IPS-11a (cell line): ENCODE results near the gene ASCL2.
"Not testable (repeated sequence)": the region's sequence is repeated elsewhere in the genome, so short reads cannot be mapped to it uniquely, and the experiment has no call there.

Source experiments
- H3K4me3 ChIP-seq: one replicate; pipeline ENCODE4 v1.5.1; 2013; ENCODE audit warnings: low read depth, low read length, control low read depth

ASCL2 gene

GRCh38 chr11:2237457-2238238, 32.7 kb downstream of the ASCL2 start:
- H3K4me3 ChIP-seq = no peak overlapping the region

GRCh38 chr11:2236381-2237134, 33.8 kb downstream of the ASCL2 start:
- H3K4me3 ChIP-seq = not testable (repeated sequence)

- H3K4me3 ChIP-seq = no peak overlapping the region
Measured at GRCh38 chr11:2235588-2236326, 34.6 kb downstream of the ASCL2 start.

GRCh38 chr11:2234963-2235362, 35.4 kb downstream of the ASCL2 start:
- no peak overlapping the region for H3K4me3 ChIP-seq

- H3K4me3 ChIP-seq = no peak overlapping the region
Measured at GRCh38 chr11:2233693-2234455, 36.5 kb downstream of the ASCL2 start.

- H3K4me3 ChIP-seq = no peak overlapping the region
Measured at GRCh38 chr11:2229713-2230297, 40.6 kb downstream of the ASCL2 start.

- no peak overlapping the region for H3K4me3 ChIP-seq
Measured at GRCh38 chr11:2224254-2224653, 46.1 kb downstream of the ASCL2 start.

GRCh38 chr11:2223153-2223794, 47.1 kb downstream of the ASCL2 start:
- no peak overlapping the region for H3K4me3 ChIP-seq

- no peak overlapping the region for H3K4me3 ChIP-seq
Measured at GRCh38 chr11:2222451-2222850, 47.9 kb downstream of the ASCL2 start.

- H3K4me3 ChIP-seq = no peak overlapping the region
Measured at GRCh38 chr11:2221591-2221990, 48.8 kb downstream of the ASCL2 start.

- H3K4me3 ChIP-seq = no peak overlapping the region
Measured at GRCh38 chr11:2221024-2221423, 49.4 kb downstream of the ASCL2 start.

GRCh38 chr11:2220173-2220771, 50.1 kb downstream of the ASCL2 start:
- no peak overlapping the region for H3K4me3 ChIP-seq

GRCh38 chr11:2219318-2220017, 50.9 kb downstream of the ASCL2 start:
- no peak overlapping the region for H3K4me3 ChIP-seq
